B cell (primary cell): ENCODE measurements around the gene GADL1. TPM values are rescaled to one million over a fixed set of nuclear protein-coding genes. Genes with fewer than 3 reads are reported as not detected.

Experiments used
- ATAC-seq: fragments of 200-7000 bp; cut with Tn5 transposase; one replicate; pipeline ENCODE4 v1.10.0; 2021; ENCODE audit warnings: low read depth, mild to moderate bottlenecking, moderate number of reproducible peaks, moderate library complexity
- CTCF ChIA-PET: fragments of 350-600 bp; sonication (Branson Sonifier 250); formaldehyde crosslinking; loops from one replicate; lab custom pipeline; 2021; ENCODE audit warnings: antibody characterized with exemption, inconsistent platforms; lab: Charles Lee
- POLR2A ChIA-PET: fragments of 350-600 bp; sonication (Branson Sonifier 250); formaldehyde crosslinking; loops from one replicate; lab custom pipeline; 2021; ENCODE audit warnings: antibody characterized with exemption; lab: Charles Lee
- DNase-seq: peaks from one replicate; pipeline ENCODE4 v3.0.0; 2013
- H2AFZ ChIP-seq: 2 replicates; pipeline ENCODE4 v1.6.1; 2012; ENCODE audit warnings: mild to moderate bottlenecking, low read depth, low read length; ENCODE audit not compliant: insufficient read depth, poor library complexity, severe bottlenecking
- H3K27ac ChIP-seq, 2 donors: 1 replicate in 1 of 2; 2 replicates in 1 of 2; pipeline ENCODE4 v1.5.1; 2012 to 2013; ENCODE audit warnings: low read length in 2 of 2, mild to moderate bottlenecking in 2 of 2, moderate library complexity in 1 of 2
- H3K27me3 ChIP-seq, 4 experiments: fragments of 200-600 bp in 1 of 4; sonication (generic) in 1 of 4; replicated peaks in 1 of 4; 1 replicate in 2 of 4; 2 replicates in 2 of 4; pipeline versions ENCODE4 v1.6.1 to v1.7.0; 2013 to 2016; ENCODE audit warnings: low read length in 3 of 4, mild to moderate bottlenecking in 2 of 4, mixed read lengths in 1 of 4, moderate library complexity in 1 of 4; ENCODE audit not compliant: insufficient read depth in 4 of 4, control insufficient read depth in 3 of 4; ENCODE audit errors: control extremely low read depth in 1 of 4
- H3K36me3 ChIP-seq, 2 experiments: replicated peaks in 1 of 2; 1 replicate in 1 of 2; 2 replicates in 1 of 2; pipeline versions ENCODE4 v1.6.1 to v1.7.1; 2013; ENCODE audit warnings: low read length in 1 of 2; ENCODE audit not compliant: insufficient read depth in 2 of 2, control insufficient read depth in 1 of 2; ENCODE audit errors: control extremely low read depth in 1 of 2, extremely low read depth in 1 of 2
- H3K4me1 ChIP-seq, 2 donors: fragments of 200-600 bp in 1 of 2; sonication (generic) in 1 of 2; 1 replicate in 1 of 2; 2 replicates in 1 of 2; pipeline versions ENCODE4 v1.5.1 to v1.6.1; 2013 to 2017; ENCODE audit warnings: low read length in 2 of 2; ENCODE audit not compliant: control insufficient read depth in 2 of 2, insufficient read depth in 2 of 2
- H3K4me2 ChIP-seq: replicated peaks from 2 replicates; pipeline ENCODE3; 2012; ENCODE audit warnings: mild to moderate bottlenecking, low read depth, low read length; ENCODE audit not compliant: poor library complexity, severe bottlenecking
- H3K4me3 ChIP-seq, 5 experiments: fragments of 200-600 bp in 1 of 5; sonication (generic) in 1 of 5; 1 replicate in 3 of 5; 2 replicates in 2 of 5; pipeline versions ENCODE4 v1.5.1 to v1.7.0; 2011 to 2016; ENCODE audit warnings: low read length in 4 of 5, mild to moderate bottlenecking in 4 of 5, low read depth in 2 of 5, control low read depth in 1 of 5, moderate library complexity in 1 of 5; ENCODE audit not compliant: insufficient read depth in 1 of 5; ENCODE audit errors: control extremely low read depth in 1 of 5, extremely low read depth in 1 of 5
- H3K79me2 ChIP-seq: fragments of 200-600 bp; sonication (generic); one replicate; pipeline ENCODE4 v1.6.0; 2016; ENCODE audit warnings: low read length; ENCODE audit not compliant: control insufficient read depth, insufficient read depth
- H3K9ac ChIP-seq: fragments of 200-600 bp; sonication (generic); 2 replicates; pipeline ENCODE4 v1.6.1; 2017; ENCODE audit warnings: mild to moderate bottlenecking, low read length, moderate library complexity
- H3K9me3 ChIP-seq, 3 donors: one replicate each; pipeline versions ENCODE4 v1.6.1 to v1.7.1; 2013; ENCODE audit warnings: low read length in 2 of 3; ENCODE audit not compliant: control insufficient read depth in 2 of 3, insufficient read depth in 1 of 3; ENCODE audit errors: control extremely low read depth in 1 of 3
- H4K20me1 ChIP-seq: 2 replicates; pipeline ENCODE4 v1.6.0; 2012; ENCODE audit warnings: mild to moderate bottlenecking, low read length; ENCODE audit not compliant: insufficient read depth, control insufficient read depth, poor library complexity, severe bottlenecking
- H3K27ac Mint-ChIP-seq: one replicate; pipeline ENCODE4 v1.8.0; 2021; ENCODE audit warnings: mixed read lengths
- H3K27me3 Mint-ChIP-seq: one replicate; pipeline ENCODE4 v1.8.0; 2021; ENCODE audit warnings: mixed read lengths
- H3K4me1 Mint-ChIP-seq: one replicate; pipeline ENCODE4 v1.8.0; 2021; ENCODE audit warnings: mixed read lengths
- H3K4me3 Mint-ChIP-seq: one replicate; pipeline ENCODE4 v1.8.0; 2021; ENCODE audit warnings: mixed read lengths
- H3K9me3 Mint-ChIP-seq: one replicate; pipeline ENCODE4 v1.8.0; 2022; ENCODE audit warnings: mixed read lengths; ENCODE audit not compliant: insufficient read depth
- EZH2 ChIP-seq: IDR thresholded peaks from 2 replicates; pipeline ENCODE4 v1.6.1; 2012; ENCODE audit warnings: borderline replicate concordance, low read depth, mild to moderate bottlenecking, moderate library complexity, low read length; ENCODE audit not compliant: insufficient read depth, poor library complexity, severe bottlenecking
- WGBS: methylation state at CpG from one replicate; pipeline ENCODE4 v1.1.5; 2013; ENCODE audit warnings: missing lambda C conversion rate; ENCODE audit not compliant: insufficient coverage; 5-methylcytosine and 5-hydroxymethylcytosine counted together
- intact Hi-C: fragments of 100-400 bp; cut with micrococcal nuclease; formaldehyde crosslinking; loops from one replicate; pipeline ENCODE4 v1.10.0; 2022
- polyA plus RNA-seq: library from polyadenylated mRNA; depleted of rRNA; stranded (reverse); fragments of >200 nt; gene quantifications from 2 replicates; pipeline ENCODE4 v1.2.3, GENCODE V29; 2012
- total RNA-seq, 2 donors: library from RNA; stranded (reverse); fragments of 120-200 nt in 1 of 2; gene quantifications; 1 replicate in 1 of 2; 2 replicates in 1 of 2; pipeline versions ENCODE4 v1.2.3 to v1.2.4, GENCODE V29; 2013 to 2022
- TF ChIP-seq, protein P1 (sequence below): fragments of 200-600 bp; IDR thresholded peaks from one replicate; pipeline ENCODE4 v1.8.0; 2022; ENCODE audit warnings: antibody characterized with exemption, mild to moderate bottlenecking

GADL1 gene
- total and polyA plus RNA-seq, 2 donors (not counting 1 experiment from before 2014, with no cell fraction given) = not detected

DNA sequence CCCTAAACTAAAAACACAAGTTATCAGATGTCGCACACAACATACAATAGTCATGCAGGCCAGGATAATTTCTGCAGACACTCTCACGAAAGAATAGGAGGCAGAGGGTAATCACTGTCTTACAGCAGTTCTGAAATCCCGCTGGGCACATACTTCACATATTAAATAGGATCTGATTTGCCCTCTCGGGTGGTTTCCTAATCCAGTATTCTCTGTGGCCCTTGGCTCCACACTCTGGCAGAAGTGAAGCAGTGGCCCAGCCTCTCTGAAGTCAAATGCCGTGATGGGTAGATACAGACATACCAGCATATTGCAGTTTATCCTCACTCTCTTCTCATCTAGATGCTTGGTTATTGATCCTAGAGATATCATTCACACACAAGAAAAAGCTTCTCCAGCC, 19.0 kb downstream of the GADL1 start:
- no peak for ATAC-seq
- no peak overlapping the region for H3K4me2 ChIP-seq
- no peak overlapping the region for H3K4me3 ChIP-seq
- intact Hi-C loops = no loop called here
- H3K27ac Mint-ChIP-seq = no peak overlapping the region
- TF ChIP-seq, protein P1, sequence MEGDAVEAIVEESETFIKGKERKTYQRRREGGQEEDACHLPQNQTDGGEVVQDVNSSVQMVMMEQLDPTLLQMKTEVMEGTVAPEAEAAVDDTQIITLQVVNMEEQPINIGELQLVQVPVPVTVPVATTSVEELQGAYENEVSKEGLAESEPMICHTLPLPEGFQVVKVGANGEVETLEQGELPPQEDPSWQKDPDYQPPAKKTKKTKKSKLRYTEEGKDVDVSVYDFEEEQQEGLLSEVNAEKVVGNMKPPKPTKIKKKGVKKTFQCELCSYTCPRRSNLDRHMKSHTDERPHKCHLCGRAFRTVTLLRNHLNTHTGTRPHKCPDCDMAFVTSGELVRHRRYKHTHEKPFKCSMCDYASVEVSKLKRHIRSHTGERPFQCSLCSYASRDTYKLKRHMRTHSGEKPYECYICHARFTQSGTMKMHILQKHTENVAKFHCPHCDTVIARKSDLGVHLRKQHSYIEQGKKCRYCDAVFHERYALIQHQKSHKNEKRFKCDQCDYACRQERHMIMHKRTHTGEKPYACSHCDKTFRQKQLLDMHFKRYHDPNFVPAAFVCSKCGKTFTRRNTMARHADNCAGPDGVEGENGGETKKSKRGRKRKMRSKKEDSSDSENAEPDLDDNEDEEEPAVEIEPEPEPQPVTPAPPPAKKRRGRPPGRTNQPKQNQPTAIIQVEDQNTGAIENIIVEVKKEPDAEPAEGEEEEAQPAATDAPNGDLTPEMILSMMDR = no peak
- no peak for TF ChIP-seq EZH2
- ChIA-PET POLR2A (no interaction called here), CTCF (no interaction called here)
- H3K36me3 ChIP-seq = no peaks in the 10 kb centered on the region
- H4K20me1 ChIP-seq = no peaks in the 10 kb centered on the region
- H2AFZ ChIP-seq = no peak overlapping the region
- H3K27ac ChIP-seq = no peak overlapping the region
- no peak overlapping the region for H3K9ac ChIP-seq
- H3K9me3 ChIP-seq = peaks cover 0 to 1% (median 0%) of the 10 kb centered on the region in 3 donors
- H3K9me3 Mint-ChIP-seq = peaks cover 2% of the 10 kb centered on the region
- 95% methylated on average over 3 of the region's 5 CpGs for WGBS
- no peaks in the 10 kb centered on the region for H3K4me1 Mint-ChIP-seq
- H3K27me3 Mint-ChIP-seq = peaks cover under 1% of the 10 kb centered on the region
- no peaks in the 10 kb centered on the region for H3K4me1 ChIP-seq
- H3K4me3 Mint-ChIP-seq = no peak overlapping the region
- H3K79me2 ChIP-seq = no peaks in the 10 kb centered on the region
- no peaks in the 10 kb centered on the region for H3K27me3 ChIP-seq
- no peak for DNase-seq

DNA sequence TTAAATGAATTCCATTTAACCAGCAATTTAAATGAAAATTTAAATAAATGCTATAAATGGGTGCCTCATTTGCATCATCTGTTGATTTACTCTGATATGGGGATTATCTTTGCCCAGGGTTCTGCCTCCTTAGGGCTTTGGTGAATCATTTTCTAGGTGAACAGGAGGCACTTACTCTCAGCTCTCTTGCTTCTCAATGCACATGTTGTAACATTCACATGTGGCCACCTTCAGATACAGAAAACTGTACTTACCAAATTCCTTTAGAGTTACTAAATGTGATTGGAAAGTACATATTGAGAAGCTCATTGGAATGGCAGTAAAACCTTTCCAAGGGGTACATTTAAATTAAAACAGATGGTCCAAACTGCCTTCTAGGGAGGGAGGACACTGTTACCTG, 20.8 kb downstream of the GADL1 start:
- Mint-ChIP-seq H3K27ac (no peak overlapping the region), H3K4me1 (no peaks in the 10 kb centered on the region), H3K4me3 (no peak overlapping the region), H3K9me3 (no peaks in the 10 kb centered on the region), H3K27me3 (peaks cover 6% of the 10 kb centered on the region)
- TF ChIP-seq, protein P1 = no peak
- no peak for TF ChIP-seq EZH2
- ATAC-seq (no peak), DNase-seq (no peak)
- Histone ChIP-seq H4K20me1 (no peaks in the 10 kb centered on the region), H3K9me3 (no peaks in the 10 kb centered on the region), H3K79me2 (no peaks in the 10 kb centered on the region), H3K4me2 (no peak overlapping the region), H2AFZ (no peak overlapping the region), H3K27me3 (no peaks in the 10 kb centered on the region), H3K4me3 (no peak overlapping the region), H3K27ac (no peak overlapping the region), H3K36me3 (no peaks in the 10 kb centered on the region), H3K4me1 (no peaks in the 10 kb centered on the region), H3K9ac (no peak overlapping the region)
- CTCF ChIA-PET = no interaction called here
- POLR2A ChIA-PET = no interaction called here
- intact Hi-C loops = no loop called here
